ENCODE results near the gene CDH4.

- TF ChIP-seq EP300 (IDR thresholded peaks at IDR 0.05) (no peak), CTCF (IDR thresholded peaks at IDR 0.05) (no peak), POLR2A (IDR thresholded peaks at IDR 0.05) (no peak)
Observed at GRCh38 chr20:61354501-61354900, 102.4 kb downstream of the CDH4 start.

All from sigmoid colon (tissue), 4 donors.